Measurements from ENCODE around the gene GRK5. TPM values are rescaled to one million over a fixed set of nuclear protein-coding genes. Genes with fewer than 3 reads are reported as not detected.

Gene GRK5
- total RNA-seq, 4 donors from 2014 or later, result 5.4 to 13.0 (median 10.6) TPM

DNA sequence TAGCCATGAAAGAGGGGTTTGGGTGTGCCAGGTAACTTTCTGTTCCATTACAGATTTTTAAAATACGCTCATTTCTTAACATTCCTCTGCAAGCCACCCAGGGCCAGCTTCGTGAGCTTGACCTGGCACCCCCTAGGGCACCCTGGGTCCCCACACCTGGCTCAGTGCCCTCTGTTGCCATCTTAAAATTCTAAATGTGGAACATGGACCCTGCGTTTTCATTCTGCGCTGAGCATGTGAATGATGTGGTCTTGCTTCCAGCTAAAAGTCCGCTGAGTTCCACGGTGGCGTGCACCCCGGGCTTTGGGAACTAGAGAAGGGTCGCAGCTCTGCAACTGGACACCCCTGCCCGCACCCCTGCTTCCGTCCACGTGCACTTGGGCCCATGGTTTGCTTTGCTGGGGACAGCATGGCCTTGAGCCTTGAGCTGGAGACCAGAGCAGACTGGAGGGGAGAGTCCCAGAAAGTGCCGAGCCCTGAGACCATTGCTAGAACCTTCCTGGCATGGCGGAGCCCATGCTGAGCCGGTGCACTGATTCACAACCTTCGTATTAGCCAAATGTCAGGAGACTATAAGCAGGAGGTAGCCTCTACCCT is 244.0 kb downstream of the GRK5 start:
- WGBS, 2 donors, result 95 to 97% methylated on average over 16 of the region's 16 CpGs
- TF ChIP-seq, protein P1, sequence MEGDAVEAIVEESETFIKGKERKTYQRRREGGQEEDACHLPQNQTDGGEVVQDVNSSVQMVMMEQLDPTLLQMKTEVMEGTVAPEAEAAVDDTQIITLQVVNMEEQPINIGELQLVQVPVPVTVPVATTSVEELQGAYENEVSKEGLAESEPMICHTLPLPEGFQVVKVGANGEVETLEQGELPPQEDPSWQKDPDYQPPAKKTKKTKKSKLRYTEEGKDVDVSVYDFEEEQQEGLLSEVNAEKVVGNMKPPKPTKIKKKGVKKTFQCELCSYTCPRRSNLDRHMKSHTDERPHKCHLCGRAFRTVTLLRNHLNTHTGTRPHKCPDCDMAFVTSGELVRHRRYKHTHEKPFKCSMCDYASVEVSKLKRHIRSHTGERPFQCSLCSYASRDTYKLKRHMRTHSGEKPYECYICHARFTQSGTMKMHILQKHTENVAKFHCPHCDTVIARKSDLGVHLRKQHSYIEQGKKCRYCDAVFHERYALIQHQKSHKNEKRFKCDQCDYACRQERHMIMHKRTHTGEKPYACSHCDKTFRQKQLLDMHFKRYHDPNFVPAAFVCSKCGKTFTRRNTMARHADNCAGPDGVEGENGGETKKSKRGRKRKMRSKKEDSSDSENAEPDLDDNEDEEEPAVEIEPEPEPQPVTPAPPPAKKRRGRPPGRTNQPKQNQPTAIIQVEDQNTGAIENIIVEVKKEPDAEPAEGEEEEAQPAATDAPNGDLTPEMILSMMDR (IDR thresholded peaks at IDR 0.05), result no peak
- no peak for TF ChIP-seq POLR2A (IDR thresholded peaks at IDR 0.05)
- no peak for DNase-seq (ENCODE audit: low spot score in 2 of 2)
- intact Hi-C loops (cut with DNase I; ENCODE audit: low total_unique reads), result no loop called here
- no peak overlapping the region for H3K4me3 ChIP-seq (ENCODE audit: low read depth, poor library complexity, severe bottlenecking)

DNA sequence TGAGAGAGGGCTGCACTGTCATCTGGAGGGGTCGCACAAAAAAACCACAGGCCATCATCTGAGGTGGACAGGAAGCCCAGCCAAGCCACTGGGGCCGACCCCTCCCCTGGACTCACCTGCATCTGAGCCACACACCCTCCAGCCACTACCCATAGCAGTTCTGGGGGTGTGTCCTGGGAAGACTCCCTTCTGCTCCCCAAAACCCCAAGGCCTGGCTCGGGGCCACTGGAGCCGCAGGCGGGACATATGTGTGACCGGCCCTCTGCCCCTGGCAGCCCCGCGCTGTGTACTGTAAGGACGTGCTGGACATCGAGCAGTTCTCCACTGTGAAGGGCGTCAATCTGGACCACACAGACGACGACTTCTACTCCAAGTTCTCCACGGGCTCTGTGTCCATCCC is 245.0 kb downstream of the GRK5 start:
- intact Hi-C loops (cut with DNase I; ENCODE audit: low total_unique reads), result no loop called here
- H3K4me3 ChIP-seq (ENCODE audit: low read depth, poor library complexity, severe bottlenecking), result no peak overlapping the region
- DNase-seq (ENCODE audit: low spot score in 2 of 2), result no peak
- TF ChIP-seq, protein P1 (IDR thresholded peaks at IDR 0.05), result no peak
- TF ChIP-seq POLR2A (IDR thresholded peaks at IDR 0.05), result no peak
- WGBS, 2 donors, result 95 to 98% methylated on average over 13 to 14 of the region's 14 CpGs

DNA sequence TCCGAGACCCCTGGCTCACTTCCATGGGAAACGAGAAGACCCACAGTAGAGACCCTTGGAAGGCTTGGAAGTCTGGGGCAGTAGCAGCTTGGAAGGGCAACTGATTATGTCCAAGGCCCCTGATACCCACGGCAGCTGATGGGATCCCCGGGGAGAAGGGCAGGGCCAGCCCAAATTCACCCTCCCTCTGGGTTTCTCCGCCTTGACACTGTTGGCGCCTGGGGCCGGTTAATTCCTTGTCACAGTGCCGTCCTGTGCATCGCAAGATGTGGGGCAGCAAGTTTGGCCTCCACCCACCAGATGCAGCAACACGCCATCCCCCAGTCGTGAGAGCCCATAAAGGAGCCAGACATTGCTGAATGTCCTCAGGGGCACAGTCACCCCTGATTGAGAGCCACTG is 245.9 kb downstream of the GRK5 start:
- DNase-seq (ENCODE audit: low spot score in 2 of 2), result no peak
- no peak overlapping the region for H3K4me3 ChIP-seq (ENCODE audit: low read depth, poor library complexity, severe bottlenecking)
- intact Hi-C loops (cut with DNase I; ENCODE audit: low total_unique reads), result no loop called here
- 61 to 66% methylated on average over 11 of the region's 11 CpGs for WGBS, 2 donors
- no peak for TF ChIP-seq POLR2A (IDR thresholded peaks at IDR 0.05)
- TF ChIP-seq, protein P1 (IDR thresholded peaks at IDR 0.05), result no peak

DNA sequence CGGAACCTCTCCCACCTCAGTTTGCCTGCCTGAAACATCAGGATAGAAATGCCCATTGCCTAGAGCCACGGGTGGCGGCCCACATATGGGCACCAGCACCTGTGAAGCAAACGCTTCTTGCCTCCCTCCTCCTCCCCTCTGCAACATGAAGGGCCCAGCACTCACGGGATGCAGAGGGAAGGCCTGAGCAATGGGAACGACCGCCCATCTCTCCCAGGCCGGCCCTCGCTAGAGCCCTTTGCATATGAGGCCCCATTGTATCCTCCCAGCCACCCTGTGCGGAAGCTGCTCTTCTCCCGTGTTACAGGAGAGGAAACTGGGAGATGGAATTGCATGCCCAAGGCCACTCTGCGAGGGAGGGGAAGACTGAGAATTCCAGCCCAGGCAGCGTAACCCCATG is 246.9 kb downstream of the GRK5 start:
- no peak for TF ChIP-seq POLR2A (IDR thresholded peaks at IDR 0.05)
- TF ChIP-seq, protein P1 (IDR thresholded peaks at IDR 0.05), result no peak
- no peak overlapping the region for H3K4me3 ChIP-seq (ENCODE audit: low read depth, poor library complexity, severe bottlenecking)
- no peak for DNase-seq (ENCODE audit: low spot score in 2 of 2)
- intact Hi-C loops (cut with DNase I; ENCODE audit: low total_unique reads), result no loop called here
- WGBS, 2 donors, result 87 to 91% methylated on average over 12 to 13 of the region's 13 CpGs

DNA sequence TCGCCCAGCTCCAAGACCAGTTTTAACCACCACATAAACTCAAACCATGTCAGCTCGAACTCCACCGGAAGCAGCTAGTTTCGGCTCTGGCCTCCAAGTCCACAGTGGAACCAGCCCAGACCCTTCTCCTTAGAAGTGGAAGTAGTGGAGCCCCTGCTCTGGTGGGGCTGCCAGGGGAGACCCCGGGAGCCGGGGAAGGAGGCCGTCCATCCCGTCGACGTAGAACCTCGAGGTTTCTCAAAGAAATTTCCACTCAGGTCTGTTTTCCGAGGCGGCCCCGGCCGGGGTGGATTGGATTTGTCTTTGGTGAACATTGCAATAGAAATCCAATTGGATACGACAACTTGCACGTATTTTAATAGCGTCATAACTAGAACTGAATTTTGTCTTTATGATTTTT is 247.6 kb downstream of the GRK5 start:
- no peak overlapping the region for H3K4me3 ChIP-seq (ENCODE audit: low read depth, poor library complexity, severe bottlenecking)
- no peak for DNase-seq (ENCODE audit: low spot score in 2 of 2)
- intact Hi-C loops (cut with DNase I; ENCODE audit: low total_unique reads), result no loop called here
- TF ChIP-seq, protein P1 (IDR thresholded peaks at IDR 0.05), result no peak
- TF ChIP-seq POLR2A (IDR thresholded peaks at IDR 0.05), result no peak
- WGBS, 2 donors, result 93 to 95% methylated on average over 18 of the region's 18 CpGs

Data from lower leg skin (tissue), 4 donors.